Dendritic cell treated with granulocyte-macrophage colony-stimulating factor and Interleukin-4, amounts not matched to agents 40 ng/mL and 50 ng/mL, for 4 days (primary cell): ENCODE data around the gene C8B.

Experiments
- H3K27ac Mint-ChIP-seq: one replicate; pipeline ENCODE4 v1.8.0; 2022; ENCODE audit warnings: mild to moderate bottlenecking, mixed read lengths
- H3K27me3 Mint-ChIP-seq: one replicate; pipeline ENCODE4 v1.8.0; 2022; ENCODE audit warnings: mild to moderate bottlenecking, mixed read lengths
- H3K36me3 Mint-ChIP-seq: one replicate; pipeline ENCODE4 v1.8.0; 2022; ENCODE audit warnings: low read depth, mixed read lengths
- H3K4me1 Mint-ChIP-seq: one replicate; pipeline ENCODE4 v1.8.0; 2022; ENCODE audit warnings: low read depth, mixed read lengths
- H3K4me3 Mint-ChIP-seq: one replicate; pipeline ENCODE4 v1.8.0; 2022; ENCODE audit warnings: mild to moderate bottlenecking, moderate library complexity, mixed read lengths
- H3K9me3 Mint-ChIP-seq: one replicate; pipeline ENCODE4 v1.8.0; 2022; ENCODE audit warnings: mixed read lengths
- intact Hi-C: fragments of 100-400 bp; cut with micrococcal nuclease; formaldehyde crosslinking; loops from one replicate; pipeline ENCODE4 v1.15.0; 2022

C8B gene

DNA sequence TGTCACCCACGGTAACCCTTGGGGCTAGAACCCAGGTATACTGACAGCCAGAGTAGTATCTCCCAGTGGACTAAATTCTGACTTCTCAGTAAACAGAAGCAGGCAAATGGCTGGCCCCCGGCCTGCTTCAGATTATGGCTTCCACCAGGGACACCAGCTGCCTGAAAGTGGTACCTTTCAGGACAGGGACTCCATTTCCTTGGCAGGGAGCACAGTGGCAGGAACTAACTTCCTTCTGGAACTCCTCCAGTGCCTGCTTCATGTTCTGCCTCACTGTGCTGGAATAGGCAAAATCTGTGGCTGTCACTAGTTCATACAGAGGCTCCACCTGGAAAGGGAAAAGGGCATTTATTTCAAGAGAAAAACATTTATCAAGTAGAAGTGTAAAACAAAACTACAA lies 32.7 kb downstream of the C8B start:
- Mint-ChIP-seq H3K27ac (no peak overlapping the region), H3K9me3 (no peaks in the 10 kb centered on the region), H3K27me3 (no peaks in the 10 kb centered on the region), H3K4me3 (no peak overlapping the region), H3K4me1 (no peaks in the 10 kb centered on the region), H3K36me3 (no peaks in the 10 kb centered on the region)
- intact Hi-C loops: no loop called here

DNA sequence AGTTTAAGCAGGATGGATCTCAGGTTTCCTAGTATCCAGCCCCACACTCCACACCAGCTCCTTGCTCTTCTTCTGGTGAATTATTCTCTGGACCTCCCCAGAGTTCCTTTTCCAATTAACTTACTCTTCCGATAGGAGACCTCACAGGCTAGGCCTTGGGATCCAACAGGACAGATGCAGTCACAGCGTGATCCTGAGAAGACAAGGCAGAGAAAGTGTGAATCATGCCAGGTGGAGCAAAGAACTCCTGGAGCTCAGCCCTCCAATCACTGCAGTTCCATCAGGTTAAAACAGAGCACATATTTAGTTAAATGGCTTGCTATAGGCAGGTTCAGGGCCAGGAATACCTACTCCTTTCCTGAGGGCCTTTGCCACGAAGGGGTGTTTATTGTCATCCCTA lies 34.1 kb downstream of the C8B start:
- Mint-ChIP-seq H3K27ac (no peak overlapping the region), H3K27me3 (no peaks in the 10 kb centered on the region), H3K4me3 (no peak overlapping the region), H3K4me1 (no peaks in the 10 kb centered on the region), H3K36me3 (no peaks in the 10 kb centered on the region), H3K9me3 (no peaks in the 10 kb centered on the region)
- intact Hi-C loops: no loop called here

GRCh38 chr1:56931211-56931610 lies 34.6 kb downstream of the C8B start:
- H3K4me3 Mint-ChIP-seq: no peak overlapping the region
- no peaks in the 10 kb centered on the region for H3K9me3 Mint-ChIP-seq
- H3K4me1 Mint-ChIP-seq: no peaks in the 10 kb centered on the region
- no peaks in the 10 kb centered on the region for H3K36me3 Mint-ChIP-seq
- intact Hi-C loops: no loop called here
- H3K27ac Mint-ChIP-seq: no peak overlapping the region
- H3K27me3 Mint-ChIP-seq: no peaks in the 10 kb centered on the region

DNA sequence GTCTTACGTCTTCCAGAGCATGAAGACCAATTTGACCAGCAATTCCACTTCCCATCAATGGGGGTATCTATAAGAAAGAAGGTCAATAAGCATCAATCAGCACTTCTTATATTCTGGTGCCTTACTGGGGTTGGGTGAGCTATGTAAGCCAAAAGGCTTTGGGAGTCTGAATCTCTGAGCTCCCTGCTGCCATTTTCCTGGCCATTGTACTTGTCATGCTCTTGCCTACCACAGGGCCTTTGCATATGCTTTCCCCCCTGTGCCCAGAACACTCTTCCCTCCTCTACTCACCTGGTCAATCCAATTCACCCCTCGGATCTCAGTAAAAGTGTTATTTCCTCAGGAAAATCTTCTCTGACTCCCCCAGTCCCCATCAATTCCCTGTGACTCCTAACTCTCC lies 36.3 kb downstream of the C8B start:
- H3K4me1 Mint-ChIP-seq: no peaks in the 10 kb centered on the region
- intact Hi-C loops: no loop called here
- no peaks in the 10 kb centered on the region for H3K27me3 Mint-ChIP-seq
- no peak overlapping the region for H3K4me3 Mint-ChIP-seq
- H3K9me3 Mint-ChIP-seq: no peaks in the 10 kb centered on the region
- H3K27ac Mint-ChIP-seq: no peak overlapping the region
- no peaks in the 10 kb centered on the region for H3K36me3 Mint-ChIP-seq

- intact Hi-C loops: no loop called here
- no peaks in the 10 kb centered on the region for H3K4me1 Mint-ChIP-seq
- H3K27ac Mint-ChIP-seq: no peak overlapping the region
- H3K4me3 Mint-ChIP-seq: no peak overlapping the region
- H3K36me3 Mint-ChIP-seq: no peaks in the 10 kb centered on the region
- no peaks in the 10 kb centered on the region for H3K9me3 Mint-ChIP-seq
- H3K27me3 Mint-ChIP-seq: no peaks in the 10 kb centered on the region
These were observed 37.8 kb downstream of the C8B start for GRCh38 chr1:56927986-56928385.

DNA sequence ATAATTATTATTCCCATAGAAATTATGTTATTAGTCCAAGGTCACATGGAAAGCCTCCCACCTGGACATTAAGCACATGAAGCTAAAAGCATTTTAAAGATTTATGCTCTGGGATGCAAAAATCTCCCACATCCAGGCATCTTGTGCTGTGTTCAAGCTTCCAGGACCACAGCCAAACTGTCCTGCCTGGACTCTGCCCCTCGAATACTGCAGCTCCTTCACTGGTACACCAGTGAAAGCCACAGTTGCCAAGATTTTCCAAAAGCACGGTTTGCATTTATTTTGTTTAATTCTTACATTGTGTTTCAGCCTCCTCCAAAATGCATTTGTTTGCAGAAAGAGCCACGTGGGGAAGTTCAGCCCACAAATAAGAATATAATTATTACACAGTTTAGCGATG lies 38.6 kb downstream of the C8B start:
- intact Hi-C loops: no loop called here
- H3K4me3 Mint-ChIP-seq: no peak overlapping the region

DNA sequence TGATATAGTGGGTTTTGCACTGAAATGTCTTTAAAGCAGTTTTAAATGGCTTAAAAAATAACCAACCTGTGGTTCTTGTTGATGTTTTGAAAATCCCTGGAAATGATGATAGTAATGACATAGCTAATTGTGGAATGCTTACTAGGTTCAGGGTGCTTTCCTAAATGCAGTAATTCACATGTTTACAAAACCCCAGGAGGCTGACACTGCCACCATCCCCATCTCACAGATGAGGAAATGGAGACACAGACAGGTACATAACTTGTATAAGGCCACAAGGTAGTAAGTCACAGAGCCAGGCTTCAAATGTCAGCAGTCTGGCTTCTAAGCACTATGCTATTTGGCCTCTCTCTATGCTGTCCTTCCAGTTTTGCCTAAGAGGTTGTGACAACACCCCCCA lies 40.6 kb downstream of the C8B start:
- H3K9me3 Mint-ChIP-seq: no peaks in the 10 kb centered on the region
- no peaks in the 10 kb centered on the region for H3K36me3 Mint-ChIP-seq
- H3K27me3 Mint-ChIP-seq: peaks cover 6% of the 10 kb centered on the region
- H3K4me1 Mint-ChIP-seq: no peaks in the 10 kb centered on the region
- H3K4me3 Mint-ChIP-seq: no peak overlapping the region
- intact Hi-C loops: no loop called here
- no peak overlapping the region for H3K27ac Mint-ChIP-seq

More for the DNA sequence above, 38.6 kb downstream of the C8B start:
- no peaks in the 10 kb centered on the region for H3K9me3 Mint-ChIP-seq
- H3K27ac Mint-ChIP-seq: no peak overlapping the region
- no peaks in the 10 kb centered on the region for H3K4me1 Mint-ChIP-seq
- H3K36me3 Mint-ChIP-seq: no peaks in the 10 kb centered on the region
- no peaks in the 10 kb centered on the region for H3K27me3 Mint-ChIP-seq

DNA sequence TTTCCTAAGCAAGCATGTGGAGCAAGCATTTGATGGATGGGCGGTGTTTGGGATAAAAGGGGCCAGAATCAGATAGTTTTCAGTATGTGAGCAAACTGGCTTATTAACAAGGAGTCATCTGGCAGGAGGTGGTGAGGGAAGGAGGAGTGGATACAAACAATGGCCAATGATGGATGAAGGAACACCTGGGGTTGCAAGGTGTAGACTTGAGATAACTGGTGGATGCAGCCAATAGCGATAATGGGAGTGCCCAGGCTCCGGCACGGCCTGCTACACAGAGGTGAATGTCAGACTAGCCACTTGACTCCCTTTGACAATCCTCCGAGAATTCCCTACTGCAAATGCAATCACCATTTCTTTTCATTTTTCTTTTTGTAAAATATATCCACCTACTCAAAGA lies 41.7 kb downstream of the C8B start:
- no peaks in the 10 kb centered on the region for H3K36me3 Mint-ChIP-seq
- H3K9me3 Mint-ChIP-seq: no peaks in the 10 kb centered on the region
- H3K4me1 Mint-ChIP-seq: no peaks in the 10 kb centered on the region
- peaks cover 6% of the 10 kb centered on the region for H3K27me3 Mint-ChIP-seq
- intact Hi-C loops: no loop called here
- no peak overlapping the region for H3K4me3 Mint-ChIP-seq
- no peak overlapping the region for H3K27ac Mint-ChIP-seq

GRCh38 chr1:56923201-56923600 lies 42.6 kb downstream of the C8B start:
- H3K4me3 Mint-ChIP-seq: no peak overlapping the region

DNA sequence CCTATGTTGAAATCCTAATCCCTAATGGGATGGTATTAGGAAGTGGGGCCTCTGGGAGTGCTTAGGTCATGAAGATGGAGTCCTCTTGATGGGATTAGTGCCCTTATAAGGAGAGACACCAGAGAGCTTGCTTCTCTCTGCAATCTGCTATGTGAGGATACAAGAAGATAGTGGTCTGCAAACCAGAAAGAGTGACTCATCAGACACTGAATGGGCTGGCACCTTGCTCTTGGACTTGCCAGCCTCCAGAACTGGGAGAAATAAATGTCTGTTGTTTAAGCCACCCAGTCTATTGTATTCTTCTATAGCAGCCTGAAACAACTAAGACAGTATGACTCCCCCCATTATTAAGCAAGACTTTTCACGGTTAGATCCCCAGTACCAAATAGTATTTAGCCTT lies 43.3 kb downstream of the C8B start:
- H3K27ac Mint-ChIP-seq: no peak overlapping the region

More at GRCh38 chr1:56923201-56923600, 42.6 kb downstream of the C8B start:
- no peak overlapping the region for H3K27ac Mint-ChIP-seq
- no peaks in the 10 kb centered on the region for H3K4me1 Mint-ChIP-seq
- intact Hi-C loops: no loop called here
- no peaks in the 10 kb centered on the region for H3K9me3 Mint-ChIP-seq
- no peaks in the 10 kb centered on the region for H3K36me3 Mint-ChIP-seq
- H3K27me3 Mint-ChIP-seq: peaks cover 6% of the 10 kb centered on the region

GRCh38 chr1:56922070-56922469 lies 43.7 kb downstream of the C8B start:
- H3K27me3 Mint-ChIP-seq: peaks cover 8% of the 10 kb centered on the region
- intact Hi-C loops: no loop called here
- H3K27ac Mint-ChIP-seq: no peak overlapping the region
- H3K36me3 Mint-ChIP-seq: no peaks in the 10 kb centered on the region
- H3K4me3 Mint-ChIP-seq: no peak overlapping the region
- H3K4me1 Mint-ChIP-seq: no peaks in the 10 kb centered on the region
- H3K9me3 Mint-ChIP-seq: no peaks in the 10 kb centered on the region

More for the DNA sequence above, 43.3 kb downstream of the C8B start:
- intact Hi-C loops: no loop called here
- Mint-ChIP-seq H3K27me3 (peaks cover 6% of the 10 kb centered on the region), H3K9me3 (no peaks in the 10 kb centered on the region), H3K36me3 (no peaks in the 10 kb centered on the region), H3K4me3 (no peak overlapping the region), H3K4me1 (no peaks in the 10 kb centered on the region)

GRCh38 chr1:56921479-56921878 lies 44.3 kb downstream of the C8B start:
- Mint-ChIP-seq H3K27me3 (peaks cover 8% of the 10 kb centered on the region), H3K9me3 (no peaks in the 10 kb centered on the region), H3K4me1 (no peaks in the 10 kb centered on the region), H3K36me3 (no peaks in the 10 kb centered on the region), H3K27ac (no peak overlapping the region), H3K4me3 (no peak overlapping the region)
- intact Hi-C loops: no loop called here

DNA sequence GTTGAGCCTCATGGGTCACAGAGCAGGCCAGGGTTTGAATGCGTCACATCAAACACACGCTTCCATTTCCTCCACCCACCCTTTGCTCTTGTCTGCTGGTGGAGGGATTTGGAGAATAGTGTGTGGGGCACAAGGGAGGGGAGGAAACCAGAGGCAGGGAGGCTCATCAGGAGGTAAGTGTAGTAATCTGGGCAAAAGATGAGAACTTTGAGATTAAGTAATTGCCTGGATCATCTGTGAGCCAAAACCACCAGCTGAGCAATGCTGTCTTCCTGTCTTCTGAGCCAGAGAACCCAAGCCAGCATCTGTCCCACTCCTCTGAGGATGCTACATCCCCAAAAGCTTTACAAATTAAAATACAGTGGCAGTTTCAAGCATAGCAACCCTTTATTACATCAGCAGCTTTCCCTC lies 45.2 kb downstream of the C8B start:
- Mint-ChIP-seq H3K4me1 (no peaks in the 10 kb centered on the region), H3K27ac (no peak overlapping the region), H3K9me3 (no peaks in the 10 kb centered on the region), H3K27me3 (peaks cover 8% of the 10 kb centered on the region), H3K36me3 (no peaks in the 10 kb centered on the region), H3K4me3 (no peak overlapping the region)
- intact Hi-C loops: no loop called here

- Mint-ChIP-seq H3K4me3 (no peak overlapping the region), H3K36me3 (no peaks in the 10 kb centered on the region), H3K9me3 (no peaks in the 10 kb centered on the region), H3K27ac (no peak overlapping the region), H3K4me1 (no peaks in the 10 kb centered on the region), H3K27me3 (peaks cover 8% of the 10 kb centered on the region)
- intact Hi-C loops: no loop called here
These were observed 48.5 kb downstream of the C8B start for GRCh38 chr1:56917356-56917755.

DNA sequence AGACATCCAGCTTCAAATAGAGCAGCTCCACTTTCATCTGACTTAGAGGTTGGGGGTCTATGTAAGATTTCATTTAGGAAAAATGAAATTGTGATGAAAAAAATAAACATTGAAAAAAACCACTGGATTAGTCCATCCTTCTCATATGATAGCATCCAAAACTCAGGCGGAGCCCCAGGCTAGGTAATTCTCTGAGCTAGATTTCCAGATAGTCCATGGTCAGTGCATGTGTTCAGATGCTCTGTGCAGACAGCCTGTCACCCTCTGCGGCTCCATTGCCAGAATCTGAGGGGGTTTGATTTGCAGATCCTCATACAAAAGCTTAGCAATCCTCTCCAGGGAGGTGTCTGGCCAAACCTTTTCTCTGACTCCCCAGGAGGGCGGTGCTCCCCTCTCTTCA lies 49.2 kb downstream of the C8B start:
- no peak overlapping the region for H3K4me3 Mint-ChIP-seq
- H3K4me1 Mint-ChIP-seq: peaks cover 4% of the 10 kb centered on the region
- H3K27ac Mint-ChIP-seq: no peak overlapping the region
- intact Hi-C loops: no loop called here
- peaks cover 8% of the 10 kb centered on the region for H3K27me3 Mint-ChIP-seq
- no peaks in the 10 kb centered on the region for H3K9me3 Mint-ChIP-seq
- no peaks in the 10 kb centered on the region for H3K36me3 Mint-ChIP-seq
